ENCODE measurements around the gene GNB1. TPM values are rescaled to one million over a fixed set of nuclear protein-coding genes. Genes with fewer than 3 reads are reported as not detected.
"Not testable (repeated sequence)": the region's sequence is repeated elsewhere in the genome, so short reads cannot be mapped to it uniquely, and the experiment has no call there.

The GNB1 gene
- total and polyA plus RNA-seq, 7 donors = 119 to 197 (median 157) TPM

DNA sequence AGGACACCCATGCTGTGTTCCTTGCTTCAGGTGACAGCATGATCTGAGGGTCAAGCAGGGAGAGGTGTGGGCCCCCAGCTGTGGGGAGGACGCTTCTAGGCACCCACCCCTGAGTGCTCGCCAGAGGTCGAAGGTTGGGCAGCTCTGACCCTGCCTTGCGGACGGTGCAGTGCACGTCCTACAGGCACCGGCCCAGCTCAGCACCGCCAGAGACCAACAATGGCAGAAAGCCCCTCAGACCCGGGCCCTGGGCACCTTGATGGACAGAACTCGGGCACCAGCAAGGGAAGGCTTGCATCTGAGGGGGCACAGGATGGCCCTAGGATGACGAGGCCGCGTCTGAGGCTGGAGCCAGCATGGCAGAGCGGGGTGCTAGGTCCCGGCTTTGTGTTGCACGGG is 137.3 kb downstream of the GNB1 start:
- H3K27ac ChIP-seq = no peak overlapping the region
- no peaks in the 10 kb centered on the region for H3K27me3 ChIP-seq
- peaks cover 22 to 65% (median 44%) of the 10 kb centered on the region in 4 donors for H3K36me3 ChIP-seq
- H3K4me3 ChIP-seq = no peak overlapping the region
- no peak for TF ChIP-seq POLR2AphosphoS5 (IDR thresholded peaks at IDR 0.05)
- H3K4me1 ChIP-seq = no peaks in the 10 kb centered on the region
- intact Hi-C loops (cut with DNase I) = no loop called here
- no peaks in the 10 kb centered on the region for H3K9me3 ChIP-seq
- 92 to 95% methylated on average over 16 of the region's 16 CpGs for WGBS, 2 donors
- no peak for DNase-seq

DNA sequence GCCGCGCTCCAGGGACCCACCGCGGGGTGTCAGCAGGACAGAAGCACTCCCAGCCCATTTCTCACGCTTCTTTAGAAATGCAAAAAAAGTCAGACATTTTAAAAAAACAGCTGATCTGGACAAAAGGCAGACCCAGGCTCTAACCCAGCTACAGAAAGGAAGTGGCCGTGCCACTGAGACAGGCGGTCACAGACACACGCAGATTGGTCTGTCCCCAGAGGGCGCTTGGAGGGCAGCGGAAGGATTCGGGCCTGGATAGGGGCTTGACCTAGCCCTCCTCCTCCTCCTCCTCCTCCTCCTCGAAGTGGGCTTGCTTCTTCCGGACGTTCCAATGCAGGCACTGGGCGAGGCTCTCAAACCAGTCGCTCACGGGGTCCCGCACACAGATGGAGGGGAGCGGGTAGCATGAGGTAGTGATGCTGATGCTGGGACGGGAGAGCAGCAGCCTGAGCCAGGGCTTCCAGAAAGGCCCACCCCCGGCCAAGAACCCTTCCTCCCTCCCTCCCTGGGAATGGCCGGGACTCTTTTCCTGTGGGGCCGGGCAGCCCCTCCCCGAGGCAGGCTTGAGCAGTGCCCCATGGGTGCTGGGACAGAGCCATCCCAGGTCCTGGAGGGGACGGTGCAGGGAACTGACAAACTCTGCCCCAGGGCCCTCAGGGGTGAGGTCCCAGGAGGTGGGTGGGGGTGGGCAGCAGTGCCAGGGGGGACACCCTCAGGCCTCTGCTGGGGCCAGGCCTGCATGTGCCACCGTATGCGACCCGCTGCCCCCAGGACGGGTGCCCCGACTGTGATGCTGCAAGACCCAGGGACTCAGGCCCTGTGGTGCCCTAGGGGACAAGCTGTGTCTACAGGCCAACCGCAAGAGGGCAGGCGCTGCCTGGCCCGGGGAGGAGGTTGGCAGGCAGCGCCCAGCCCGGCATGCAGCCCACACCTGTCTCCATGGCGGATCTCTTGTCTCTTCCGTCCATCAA is 138.0 kb downstream of the GNB1 start:
- no peak overlapping the region for H3K4me3 ChIP-seq
- TF ChIP-seq EP300 (IDR thresholded peaks at IDR 0.05) = no peak
- TF ChIP-seq POLR2AphosphoS5 (IDR thresholded peaks at IDR 0.05) = no peak
- no peak for TF ChIP-seq POLR2A (IDR thresholded peaks at IDR 0.05)
- TF ChIP-seq CTCF (IDR thresholded peaks at IDR 0.05) = no peak
- peaks cover 22 to 60% (median 44%) of the 10 kb centered on the region in 4 donors for H3K36me3 ChIP-seq
- intact Hi-C loops (cut with DNase I) = no loop called here
- H3K27ac ChIP-seq = no peak overlapping the region
- no peak for DNase-seq
- H3K9me3 ChIP-seq = no peaks in the 10 kb centered on the region
- no peaks in the 10 kb centered on the region for H3K4me1 ChIP-seq
- 88 to 89% methylated on average over 37 of the region's 37 CpGs for WGBS, 2 donors
- no peaks in the 10 kb centered on the region for H3K27me3 ChIP-seq

- TF ChIP-seq POLR2A (IDR thresholded peaks at IDR 0.05) (no peak), POLR2AphosphoS5 (IDR thresholded peaks at IDR 0.05) (no peak), EP300 (IDR thresholded peaks at IDR 0.05) (no peak), CTCF (IDR thresholded peaks at IDR 0.05) (no peak)
- Histone ChIP-seq H3K36me3 (peaks cover 22 to 52% (median 44%) of the 10 kb centered on the region in 4 donors), H3K27ac (no peak overlapping the region), H3K4me3 (no peak overlapping the region), H3K9me3 (no peaks in the 10 kb centered on the region), H3K27me3 (no peaks in the 10 kb centered on the region), H3K4me1 (no peaks in the 10 kb centered on the region)
- DNase-seq = no peak
- intact Hi-C loops (cut with DNase I) = no loop called here
- WGBS, 2 donors = 92% methylated on average over 11 of the region's 11 CpGs
Observed at GRCh38 chr1:1752190-1752589, 138.7 kb downstream of the GNB1 start.

DNA sequence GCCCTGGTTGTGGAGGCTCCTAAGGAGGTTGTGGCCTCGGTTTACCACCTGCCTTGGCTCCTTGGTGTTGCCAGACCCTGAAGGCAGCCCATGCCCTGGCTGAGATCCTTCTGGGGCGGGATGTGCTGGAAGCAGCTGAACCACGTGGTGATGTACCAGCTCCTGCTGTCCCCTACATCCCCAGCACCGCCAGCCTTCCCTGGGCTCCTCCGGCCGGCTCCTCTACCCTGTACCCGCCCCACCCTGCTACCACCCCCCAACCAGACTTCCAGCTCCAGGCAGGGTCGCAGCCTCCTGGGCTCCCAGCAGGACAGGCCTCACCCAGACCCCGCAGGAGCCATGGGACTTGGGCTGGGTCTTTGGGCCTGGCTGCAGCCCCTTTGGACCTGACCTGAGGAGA is 140.9 kb downstream of the GNB1 start:
- intact Hi-C loops (cut with DNase I) = not testable (repeated sequence)
- WGBS, 2 donors = 85 to 94% methylated on average over 8 of the region's 9 CpGs

DNA sequence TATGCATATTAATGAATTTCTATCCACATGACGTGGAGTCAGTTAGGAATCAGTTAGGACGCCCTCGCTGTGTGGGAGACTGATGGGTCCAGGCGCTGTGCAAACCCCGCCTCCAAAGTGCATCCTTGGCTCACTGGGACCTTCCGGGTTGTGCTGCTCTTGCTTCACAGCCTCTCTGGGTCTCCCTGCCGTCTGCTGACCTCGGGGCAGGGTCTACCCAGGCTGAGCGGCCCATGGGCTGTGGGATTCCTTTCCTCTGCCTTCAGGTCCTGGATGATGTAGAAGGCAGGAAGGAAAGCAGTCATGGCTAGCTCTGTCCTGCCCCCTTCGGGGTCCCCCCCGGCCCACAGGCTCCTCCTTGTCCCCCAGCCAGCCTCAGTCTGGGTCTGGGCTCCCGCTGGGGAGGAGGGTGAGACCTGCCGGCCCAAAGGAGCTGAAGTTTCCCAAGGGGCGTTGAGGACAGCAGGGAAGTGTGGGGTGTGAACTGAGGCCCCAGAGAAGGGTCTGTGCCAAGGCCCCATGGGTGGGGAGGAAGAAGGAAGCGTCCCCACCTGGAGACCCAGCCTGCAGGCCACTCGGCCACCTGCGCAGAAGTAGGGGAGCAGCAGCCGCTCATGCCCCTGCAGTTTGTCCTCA is 142.1 kb downstream of the GNB1 start:
- H3K4me1 ChIP-seq = no peaks in the 10 kb centered on the region
- TF ChIP-seq EP300 (IDR thresholded peaks at IDR 0.05) = no peak
- no peak for TF ChIP-seq CTCF (IDR thresholded peaks at IDR 0.05)
- no peak for TF ChIP-seq POLR2AphosphoS5 (IDR thresholded peaks at IDR 0.05)
- no peak for TF ChIP-seq POLR2A (IDR thresholded peaks at IDR 0.05)
- no peak for DNase-seq
- H3K27ac ChIP-seq = no peak overlapping the region
- no peaks in the 10 kb centered on the region for H3K9me3 ChIP-seq
- WGBS, 2 donors = 81 to 82% methylated on average over 18 of the region's 18 CpGs
- no peaks in the 10 kb centered on the region for H3K27me3 ChIP-seq
- intact Hi-C loops (cut with DNase I) = no loop called here
- peaks cover 8 to 19% (median 14%) of the 10 kb centered on the region in 4 donors for H3K36me3 ChIP-seq
- no peak overlapping the region for H3K4me3 ChIP-seq

More for the DNA sequence above, 140.9 kb downstream of the GNB1 start:
- not testable (repeated sequence) for H3K4me1 ChIP-seq, DNase-seq, H3K4me3 ChIP-seq, H3K27me3 ChIP-seq, H3K9me3 ChIP-seq, H3K27ac ChIP-seq
- peaks cover 16 to 30% (median 25%) of the 10 kb centered on the region in 4 donors for H3K36me3 ChIP-seq

DNA sequence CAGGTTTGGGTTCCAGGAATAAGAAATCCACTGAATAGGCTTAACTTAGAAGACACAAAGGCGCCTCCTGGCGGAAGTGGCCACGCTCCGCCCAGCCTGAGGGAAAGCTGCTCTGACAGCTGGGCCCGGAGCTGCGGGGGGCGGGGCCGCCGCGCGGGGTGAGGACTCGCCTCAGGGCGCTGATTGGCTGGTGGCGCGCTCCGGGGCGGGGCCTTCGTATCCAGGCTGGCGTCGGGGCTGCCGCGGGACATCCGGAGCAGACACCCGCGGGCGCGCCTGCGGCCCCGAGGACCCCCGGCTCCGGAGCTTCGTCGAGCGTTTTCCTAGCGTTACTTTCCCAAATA is 144.3 kb downstream of the GNB1 start:
- H3K27ac ChIP-seq = peak overlapping the region; percentile 51 to 93 (median 86)
- DNase-seq; H3K9me3 ChIP-seq; H3K36me3 ChIP-seq; H3K27me3 ChIP-seq; intact Hi-C loops (cut with DNase I); H3K4me1 ChIP-seq: not testable (repeated sequence)
- H3K4me3 ChIP-seq = peak overlapping the region in 3 of 4 donors; percentile 49 to 54 (median 53)
- WGBS, 2 donors = no CpG with 5 or more reads among the region's 35 CpGs

All from sigmoid colon (tissue), 7 donors.